Panc1 (cell line): ENCODE results near the gene TMEM151B. TPM values are rescaled to one million over a fixed set of nuclear protein-coding genes. Genes with fewer than 3 reads are reported as not detected.

ENCODE experiments used
- ATAC-seq: fragments of 200-7000 bp; cut with Tn5 transposase; 2 replicates; pipeline ENCODE4 v1.9.1; 2020; ENCODE audit warnings: mild to moderate bottlenecking, moderate library complexity
- BruUV-seq: library from RNA; stranded (reverse); fragments of 400-500 nt; replicated peaks from 2 replicates; lab custom pipeline; 2021; lab: Mats Ljungman, UMichigan
- CTCF ChIA-PET: fragments of 300-600 bp; sonication (Branson Sonifier 250); formaldehyde crosslinking; loops from one replicate; lab custom pipeline; 2022; ENCODE audit warnings: antibody characterized with exemption; lab: Charles Lee
- POLR2A ChIA-PET: fragments of 300-600 bp; sonication (Branson Sonifier 250); formaldehyde crosslinking; loops from one replicate; lab custom pipeline; 2022; ENCODE audit warnings: antibody characterized with exemption; lab: Charles Lee
- DNase-seq: peaks from one replicate; pipeline ENCODE4 v3.0.0-alpha.2; 2010; ENCODE audit warnings: low read depth, low spot score
- H3K27ac ChIP-seq: 2 replicates; pipeline ENCODE4 v1.5.1; 2011; ENCODE audit warnings: mild to moderate bottlenecking, low read length, inconsistent platforms
- H3K27me3 ChIP-seq: fragments of 200-500 bp; sonication (Bioruptor generic); 2 replicates; pipeline ENCODE4 v1.6.0; 2014; ENCODE audit warnings: low read length, inconsistent platforms; ENCODE audit not compliant: control insufficient read depth, insufficient read depth
- H3K36me3 ChIP-seq: fragments of 200-500 bp; sonication (Bioruptor generic); 2 replicates; pipeline ENCODE4 v1.5.1; 2014; ENCODE audit warnings: inconsistent platforms, mild to moderate bottlenecking, low read length, moderate library complexity; ENCODE audit not compliant: control insufficient read depth, insufficient read depth
- H3K4me1 ChIP-seq: 2 replicates; pipeline ENCODE4 v1.5.1; 2011; ENCODE audit warnings: inconsistent platforms, mild to moderate bottlenecking, low read length, moderate library complexity; ENCODE audit not compliant: control insufficient read depth, insufficient read depth
- H3K4me3 ChIP-seq, 2 experiments: 2 replicates each; pipeline ENCODE4 v1.5.1; 2011 to 2012; ENCODE audit warnings: low read depth in 2 of 2, low read length in 2 of 2, mild to moderate bottlenecking in 2 of 2, inconsistent platforms in 1 of 2, moderate library complexity in 1 of 2
- H3K9me3 ChIP-seq: fragments of 200-500 bp; sonication (Bioruptor generic); 2 replicates; pipeline ENCODE4 v1.5.1; 2014; ENCODE audit warnings: low read depth, mild to moderate bottlenecking, inconsistent platforms, low read length, moderate library complexity; ENCODE audit not compliant: control insufficient read depth, insufficient read depth
- CTCF ChIP-seq: fragments of 450-650 bp; IDR thresholded peaks from 2 replicates; pipeline ENCODE4 v1.5.1; 2017; ENCODE audit warnings: mild to moderate bottlenecking
- POLR2AphosphoS5 ChIP-seq: IDR thresholded peaks from 2 replicates; pipeline ENCODE4 v1.6.1; 2012; ENCODE audit warnings: mild to moderate bottlenecking, low read depth, low read length, moderate library complexity
- REST ChIP-seq, 2 experiments: IDR thresholded peaks; 2 replicates each; pipeline ENCODE4 v1.6.1; 2011 to 2012; ENCODE audit warnings: low read depth in 2 of 2, control low read depth in 1 of 2, low read length in 1 of 2, mild to moderate bottlenecking in 1 of 2, moderate library complexity in 1 of 2; ENCODE audit not compliant: insufficient read depth in 1 of 2
- SIN3A ChIP-seq: IDR thresholded peaks from 2 replicates; pipeline ENCODE4 v1.6.1; 2012; ENCODE audit warnings: low read depth, mild to moderate bottlenecking, low read length, moderate library complexity, borderline replicate concordance; ENCODE audit not compliant: insufficient read depth
- TCF7L2 ChIP-seq: IDR thresholded peaks from 2 replicates; pipeline ENCODE4 v1.6.1; 2011; ENCODE audit warnings: mild to moderate bottlenecking, low read depth, low read length, inconsistent platforms
- in situ Hi-C: cut with HindIII; loops from 2 replicates; pipeline ENCODE4 v1.10.0; 2016; ENCODE audit warnings: low sequenced_read_pairs, low pct_unique_long_range_greater_than_20kb
- intact Hi-C: fragments of 100-400 bp; cut with micrococcal nuclease; formaldehyde crosslinking; loops from one replicate; pipeline ENCODE4 v1.10.0; 2022; ENCODE audit not compliant: unreplicated experiment
- total RNA-seq: library from RNA; stranded (reverse); gene quantifications from one replicate; pipeline ENCODE4 v1.2.1, GENCODE V29; 2021; ENCODE audit not compliant: unreplicated experiment

The TMEM151B gene
- total RNA-seq, 1 experiment from 2014 or later = 0.18 TPM

- ATAC-seq (no peak), DNase-seq (no peak)
- H3K27ac ChIP-seq = no peak overlapping the region
- in situ Hi-C loops = no loop called here
- H3K36me3 ChIP-seq = no peaks in the 10 kb centered on the region
- intact Hi-C loops = no loop called here
- peaks cover 16% of the 10 kb centered on the region for H3K27me3 ChIP-seq
- ChIA-PET CTCF (no interaction called here), POLR2A (no interaction called here)
- no peaks in the 10 kb centered on the region for H3K4me1 ChIP-seq
- BruUV-seq = no TSS peak
- H3K9me3 ChIP-seq = no peaks in the 10 kb centered on the region
- TF ChIP-seq CTCF (no peak), REST (IDR thresholded peaks at IDR 0.05; ENCODE audit: insufficient read depth in 1 of 2, low read depth in 2 of 2, low read length in 1 of 2) (no peak)
- H3K4me3 ChIP-seq = no peak overlapping the region
Measured at GRCh38 chr6:44272529-44272928, 2.3 kb downstream of the TMEM151B start.

GRCh38 chr6:44272999-44273566, 2.8 kb downstream of the TMEM151B start:
- Histone ChIP-seq H3K9me3 (no peaks in the 10 kb centered on the region), H3K4me3 (no peak overlapping the region), H3K27me3 (peaks cover 16% of the 10 kb centered on the region), H3K36me3 (no peaks in the 10 kb centered on the region), H3K27ac (no peak overlapping the region), H3K4me1 (no peaks in the 10 kb centered on the region)
- POLR2A ChIA-PET = no interaction called here
- CTCF ChIA-PET = interaction anchor here (0.6 kb wide), 1 partner anchor 67 kb away, joined by 3 read pairs; no protein-coding TSS in a partner anchor
- in situ Hi-C loops (no loop called here), intact Hi-C loops (no loop called here)
- BruUV-seq = no TSS peak
- no peak for TF ChIP-seq CTCF
- TF ChIP-seq SIN3A = no peak
- no peak for TF ChIP-seq POLR2AphosphoS5
- TF ChIP-seq REST (IDR thresholded peaks at IDR 0.05; ENCODE audit: insufficient read depth in 1 of 2, low read depth in 2 of 2, low read length in 1 of 2) = no peak
- TF ChIP-seq TCF7L2 = no peak
- DNase-seq = no peak
- no peak for ATAC-seq
